H54 (cell line): Measurements from ENCODE around the gene KRTAP4-16.

Experiments
- DNase-seq: peaks from one replicate; pipeline ENCODE4 v3.0.0; 2011; ENCODE audit warnings: low spot score, mixed read lengths; ENCODE audit not compliant: insufficient read length
- FAIRE-seq: peaks from 3 replicates; lab custom pipeline; 2011; peaks lifted over from hg19 to GRCh38; lab: Jason Lieb, UNC
- POLR2A ChIP-seq: IDR thresholded peaks from 2 replicates; pipeline ENCODE4 v1.6.1; 2011; ENCODE audit warnings: low read depth, mild to moderate bottlenecking, low read length

Gene KRTAP4-16

GRCh38 chr17:41052566-41052965 lies 49.4 kb downstream of the KRTAP4-16 start:
- no peak for TF ChIP-seq POLR2A
- DNase-seq (no peak), FAIRE-seq (no peak)
